Activated CD4-positive, alpha-beta T cell treated with anti-CD3 and anti-CD28 coated beads, Interleukin-2, amount 50 U/mL, for 4 hours (primary cell): ENCODE data around the gene PALS1.
"Not testable (repeated sequence)": the region's sequence is repeated elsewhere in the genome, so short reads cannot be mapped to it uniquely, and the experiment has no call there.

Source experiments
- DNase-seq, 2 experiments: peaks; one replicate each; pipeline ENCODE4 v3.0.0-alpha.2; 2020

The PALS1 gene

DNA sequence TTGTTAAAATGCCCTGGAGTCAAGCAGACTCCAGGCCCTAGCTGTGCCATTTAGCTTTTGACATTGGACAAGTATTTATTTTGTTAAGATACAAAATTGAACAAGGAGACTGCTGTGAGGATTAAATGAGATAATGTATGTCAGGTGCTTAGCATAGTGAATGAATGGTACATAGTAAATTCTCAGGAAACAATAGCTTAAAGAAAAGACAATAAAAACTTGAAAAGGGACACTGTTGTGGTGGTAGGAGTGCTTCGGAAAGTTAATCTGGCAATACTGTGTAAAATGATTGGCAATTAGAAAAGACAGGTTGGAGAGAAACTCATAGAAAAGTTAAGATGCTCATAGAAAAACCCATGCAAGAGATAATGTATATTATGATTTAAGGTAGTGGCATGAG lies 19.7 kb downstream of the PALS1 start:
- DNase-seq: no peak

DNA sequence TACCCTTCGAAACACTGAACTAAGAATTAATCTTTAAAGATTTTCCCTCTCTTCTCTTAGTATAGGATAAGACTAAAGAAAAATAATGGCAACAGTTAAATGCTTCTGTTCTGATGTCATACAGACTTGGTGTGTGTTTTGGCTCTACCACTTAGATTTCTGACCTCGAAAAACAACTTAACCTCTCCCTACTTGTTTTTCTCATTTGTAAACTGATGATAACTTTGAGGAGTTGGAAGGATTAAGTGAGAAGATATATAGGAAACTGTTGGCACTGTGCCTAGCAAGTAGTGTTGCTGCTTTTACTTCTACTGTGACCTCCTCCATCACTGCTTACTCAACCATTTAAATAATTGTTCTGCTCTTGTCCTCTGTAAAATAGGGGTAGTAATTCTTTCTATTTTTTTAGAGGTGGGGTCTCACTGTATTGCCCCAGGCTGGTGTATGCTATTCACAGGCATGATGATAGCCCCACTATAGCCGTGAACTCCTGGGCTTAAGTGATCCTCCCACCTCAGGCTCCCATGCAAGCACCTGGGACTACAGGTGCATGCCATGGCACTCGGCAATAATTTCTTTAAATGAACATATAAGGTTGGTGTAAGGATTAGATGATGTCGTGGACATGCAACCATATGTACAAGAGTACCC lies 22.4 kb downstream of the PALS1 start:
- no peak for DNase-seq

DNA sequence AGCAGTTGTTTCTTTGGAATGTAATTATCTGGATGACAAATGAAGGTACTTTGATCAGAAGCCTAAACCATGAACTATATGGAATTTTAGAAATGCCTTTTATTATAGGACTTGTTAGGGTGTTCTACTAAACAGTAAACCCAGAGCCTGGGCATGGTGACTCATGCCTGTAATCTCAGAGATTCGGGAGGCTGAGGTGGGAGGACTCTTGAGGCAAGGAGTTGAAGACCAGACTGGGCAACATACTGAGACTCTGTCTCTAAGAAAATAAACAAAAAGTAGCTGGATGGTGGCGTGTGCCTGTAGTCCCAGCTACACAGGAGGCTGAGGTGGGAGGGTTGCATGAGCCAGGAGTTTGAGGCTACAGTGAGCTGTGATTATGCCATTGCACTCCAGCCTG lies 23.9 kb downstream of the PALS1 start:
- no peak for DNase-seq

DNA sequence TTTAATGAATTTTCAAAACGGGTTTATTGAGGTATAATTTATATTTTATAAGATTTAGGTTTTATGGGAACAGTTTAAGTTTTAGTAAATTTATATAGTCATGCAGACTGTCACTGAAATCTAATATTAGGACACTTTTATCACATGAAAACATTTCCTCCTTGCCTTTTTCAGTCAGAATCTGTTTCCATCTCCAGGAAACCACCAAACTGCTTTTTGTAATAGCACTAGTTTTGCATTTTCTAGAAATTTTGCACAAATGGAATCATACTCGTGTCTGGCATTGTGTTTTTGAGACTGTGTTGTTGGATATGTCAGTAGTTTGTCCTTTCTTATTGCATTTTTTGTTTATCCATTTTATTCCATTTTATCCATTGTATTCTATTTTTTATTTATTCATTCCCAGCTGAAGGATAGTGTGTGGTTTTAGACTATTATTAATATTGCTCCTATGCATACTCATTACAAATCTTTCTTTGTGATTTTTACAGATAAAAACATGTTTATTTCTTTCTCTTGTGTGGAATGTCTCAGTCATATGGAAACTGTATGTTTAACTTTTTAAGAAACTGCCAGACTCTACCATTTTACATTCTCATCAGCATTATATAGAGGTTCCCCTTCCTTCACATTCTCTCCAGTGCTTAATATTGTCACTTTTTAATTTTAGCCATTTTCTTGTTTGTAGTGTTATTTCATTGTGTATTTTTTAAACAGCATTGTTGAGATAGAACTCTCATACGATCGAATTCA lies 26.5 kb downstream of the PALS1 start:
- DNase-seq: no peak

DNA sequence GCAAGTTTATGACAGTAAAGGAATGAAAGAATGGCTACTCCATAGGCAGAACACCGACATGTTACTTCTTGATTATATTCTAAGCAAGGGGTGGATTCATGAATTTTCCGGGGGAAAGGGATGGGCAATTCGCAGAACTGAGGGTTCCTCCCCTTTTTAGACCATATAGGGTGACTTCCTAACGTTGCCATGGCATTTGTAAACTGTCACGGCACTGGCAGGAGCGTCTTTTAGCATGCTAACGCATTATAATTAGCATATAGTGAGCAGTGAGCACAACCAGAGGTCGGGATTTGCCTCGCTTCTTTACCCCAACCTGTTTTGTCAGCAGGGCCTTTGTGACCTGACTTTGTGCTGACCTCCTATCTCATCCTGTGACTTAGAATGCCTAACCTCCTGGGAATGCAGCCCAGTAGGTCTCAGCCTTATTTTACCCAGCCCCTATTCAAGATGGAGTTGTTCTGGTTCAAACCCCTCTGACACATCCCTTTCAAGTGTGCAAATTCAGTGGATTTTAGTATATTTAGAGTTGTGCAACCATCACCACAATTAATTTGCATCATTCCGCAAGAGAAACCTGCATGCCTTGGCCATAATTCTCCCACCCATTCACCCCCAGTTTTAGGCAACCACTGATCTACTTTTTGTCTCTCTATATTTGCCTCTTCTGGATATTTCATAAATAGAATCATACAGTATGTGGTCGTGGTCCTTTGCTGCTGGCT lies 27.4 kb downstream of the PALS1 start:
- DNase-seq: no peak

DNA sequence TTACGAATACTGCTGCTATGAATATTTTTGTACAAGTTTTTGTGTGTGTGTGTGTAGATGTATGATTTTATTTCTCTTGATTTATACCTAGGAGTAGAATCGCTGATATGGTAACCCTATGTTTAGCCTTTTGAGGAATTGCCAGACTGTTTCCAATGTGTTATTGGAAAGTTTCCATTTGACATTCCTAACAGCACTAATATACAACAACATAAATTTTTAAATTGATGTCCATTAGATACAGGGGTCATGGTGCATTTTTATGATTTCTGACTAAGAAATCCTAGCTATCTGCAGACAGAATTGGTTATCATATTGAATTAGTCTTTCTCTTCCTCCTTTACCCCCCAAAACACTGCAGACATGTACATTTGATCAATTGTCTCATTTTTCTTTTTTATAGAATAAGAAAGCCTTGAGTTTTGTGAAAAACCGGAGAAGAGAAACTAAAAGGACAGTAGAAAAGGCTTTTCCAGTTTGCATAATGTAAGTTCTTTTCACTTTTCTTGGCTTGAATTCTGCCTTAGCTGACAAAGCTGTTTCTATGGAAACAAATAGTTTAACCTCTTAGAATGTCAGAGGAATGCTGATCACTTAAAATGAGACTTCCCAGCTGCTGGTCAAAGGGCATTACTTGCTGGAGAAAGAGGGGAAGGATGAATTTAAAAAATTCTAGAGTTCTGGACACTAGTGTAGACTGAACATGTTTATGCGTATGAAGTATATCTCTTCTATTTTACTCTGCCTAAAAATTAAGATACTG lies 28.2 kb downstream of the PALS1 start:
- DNase-seq: no peak

DNA sequence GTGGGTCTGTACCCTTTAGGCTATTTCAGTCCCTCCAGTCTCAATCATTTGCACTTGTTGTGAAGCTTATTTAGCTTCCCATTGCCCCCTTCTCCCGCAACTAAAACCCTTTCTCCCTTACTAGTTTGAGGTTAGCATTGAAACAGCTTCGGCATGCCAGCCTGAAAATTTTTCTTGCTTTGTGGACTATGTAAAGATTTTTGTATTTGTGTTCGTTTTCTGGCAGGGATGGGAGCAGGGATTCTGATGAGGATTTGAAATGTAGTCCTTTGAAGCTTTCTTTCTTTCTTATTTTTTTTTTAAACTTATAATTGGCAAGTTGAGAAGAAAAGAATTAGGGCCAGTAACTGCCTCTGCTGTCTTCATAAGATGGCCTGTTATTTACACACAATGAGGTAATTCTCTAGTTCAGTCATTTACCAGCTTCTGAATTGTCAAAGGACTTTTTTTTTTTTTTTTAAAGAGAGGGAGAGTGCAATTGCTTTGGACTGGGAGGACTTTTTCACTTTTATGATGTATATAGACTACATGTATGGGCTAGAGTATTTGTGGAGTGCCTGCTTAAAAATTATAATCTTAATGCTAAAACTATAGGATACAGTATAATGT lies 29.0 kb downstream of the PALS1 start:
- DNase-seq: no peak

DNA sequence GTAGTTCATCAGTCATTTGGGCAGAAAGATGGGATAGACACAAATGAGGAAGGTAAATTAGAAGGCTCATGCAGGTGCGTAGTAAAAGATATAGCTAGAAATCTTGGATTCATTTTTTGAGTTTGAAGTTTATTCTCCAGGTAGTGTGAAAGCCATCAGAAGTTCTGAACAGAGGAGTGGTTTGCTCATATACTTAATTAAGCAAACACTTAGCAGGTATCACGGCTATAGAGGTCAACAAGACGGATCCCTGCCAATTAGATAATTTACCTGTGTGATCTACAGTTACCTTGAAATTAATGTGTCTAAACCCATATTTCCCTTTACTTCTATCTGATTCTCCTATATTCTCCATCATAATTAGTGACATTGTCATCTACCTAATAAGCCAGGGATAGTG lies 29.7 kb downstream of the PALS1 start:
- no peak for DNase-seq

DNA sequence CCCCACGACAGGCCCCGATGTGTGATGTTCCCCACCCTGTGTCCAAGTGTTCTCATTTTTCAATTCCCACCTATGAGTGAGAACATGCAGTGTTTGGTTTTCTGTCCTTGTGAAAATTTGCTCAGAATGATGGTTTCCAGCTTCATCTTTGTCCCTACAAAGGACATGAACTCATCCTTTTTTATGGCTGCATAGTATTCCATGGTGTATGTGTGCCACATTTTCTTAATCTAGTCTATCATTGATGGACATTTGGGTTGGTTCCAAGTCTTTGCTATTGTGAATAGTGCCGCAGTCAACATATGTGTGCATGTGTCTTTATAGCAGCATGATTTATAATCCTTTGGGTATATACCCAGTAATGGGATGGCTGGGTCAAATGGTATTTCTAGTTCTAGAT lies 32.0 kb downstream of the PALS1 start:
- DNase-seq: not testable (repeated sequence)

DNA sequence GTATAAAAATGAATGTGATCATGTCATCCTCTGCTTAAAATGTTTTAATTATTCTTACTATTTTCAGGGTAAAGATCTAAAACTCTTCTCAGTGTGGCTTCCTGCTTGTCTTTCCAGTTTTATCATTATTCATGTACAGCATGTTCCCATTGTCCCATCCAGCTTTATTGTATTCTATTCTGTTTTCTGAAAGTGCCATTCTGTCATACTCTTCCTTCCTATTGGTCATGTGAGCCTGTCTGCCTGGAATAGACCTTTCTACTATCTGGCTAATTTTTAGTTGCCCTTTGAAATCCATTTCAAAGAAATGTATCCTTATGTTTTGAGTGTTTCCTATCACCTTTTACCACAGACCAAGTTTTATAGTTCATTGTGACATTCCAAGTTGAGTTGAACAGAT lies 34.9 kb downstream of the PALS1 start:
- no peak for DNase-seq

DNA sequence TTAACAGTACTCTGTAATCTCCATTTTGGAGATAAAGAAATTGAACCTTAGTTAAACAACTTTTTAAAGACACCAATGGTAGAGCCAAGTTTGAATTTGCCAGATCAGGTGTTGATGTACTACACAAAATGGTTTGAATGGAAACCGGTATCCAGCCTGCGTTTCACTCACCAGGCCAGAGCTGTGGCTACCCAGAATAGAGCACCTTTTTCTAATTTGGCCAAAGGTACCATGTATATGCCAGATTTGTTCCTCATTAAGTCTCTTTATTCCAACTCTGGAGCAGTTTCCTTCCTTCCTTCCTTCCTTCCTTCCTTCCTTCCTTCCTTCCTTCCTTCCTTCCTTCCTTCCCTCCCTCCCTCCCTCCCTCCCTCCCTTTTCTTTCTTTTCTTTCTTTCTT lies 39.3 kb downstream of the PALS1 start:
- no peak for DNase-seq

DNA sequence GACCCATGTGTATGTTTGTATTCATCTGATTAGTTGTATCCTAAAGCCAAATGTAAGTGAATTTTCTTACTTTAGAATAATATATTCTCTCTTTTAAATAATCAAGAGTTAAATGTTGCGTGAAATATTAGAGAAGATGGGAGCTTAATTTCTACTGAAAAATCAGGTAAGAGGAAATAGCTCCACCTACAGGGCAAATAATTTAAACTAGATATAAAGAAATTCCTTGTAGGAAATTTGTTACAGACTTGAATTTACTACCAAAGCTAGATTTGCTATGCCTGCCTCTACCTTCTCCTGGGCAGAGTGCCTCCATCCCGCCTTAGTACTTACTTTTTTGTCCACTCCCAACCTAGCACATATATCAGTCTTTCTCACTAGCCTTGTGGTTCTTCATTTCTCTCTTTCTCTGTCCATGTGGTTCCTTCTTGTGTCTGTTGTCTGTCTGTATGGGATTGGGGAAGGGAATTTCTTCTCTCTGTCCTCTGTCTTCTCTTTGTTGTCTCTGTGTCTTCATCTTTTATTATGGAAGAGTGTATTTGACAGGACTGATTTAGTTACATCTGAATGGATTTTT lies 44.7 kb downstream of the PALS1 start:
- DNase-seq: no peak
